ENCODE measurements around the gene MAF.

- no peak for TF ChIP-seq POLR2A (IDR thresholded peaks at IDR 0.05)
- TF ChIP-seq CTCF (IDR thresholded peaks at IDR 0.05), result no peak
Measured at GRCh38 chr16:79632289-79632688, 31.8 kb upstream of the MAF start.

All from body of pancreas (tissue), 4 donors.